Measurements from ENCODE around the gene ZNF639.

DNA sequence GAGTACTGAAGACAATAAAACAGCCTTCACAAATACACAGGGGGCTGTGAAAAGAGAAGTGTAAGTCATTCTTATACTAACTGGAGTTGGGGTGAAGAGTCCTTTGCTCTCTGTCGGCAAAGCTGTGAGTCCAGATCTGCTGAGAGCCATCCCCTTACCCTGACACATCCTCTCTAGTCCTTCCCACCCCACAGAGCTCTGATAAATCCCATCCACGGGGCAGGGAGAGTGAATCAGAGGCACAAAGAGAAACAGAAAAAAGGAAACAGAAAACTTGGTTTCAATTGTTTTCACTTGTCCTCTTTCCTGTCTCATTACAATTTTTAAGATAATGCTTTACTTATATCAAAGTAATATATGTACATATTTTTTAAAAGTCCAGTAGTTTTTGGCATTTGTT, 18.2 kb upstream of the ZNF639 start:
- TF ChIP-seq, protein P1, sequence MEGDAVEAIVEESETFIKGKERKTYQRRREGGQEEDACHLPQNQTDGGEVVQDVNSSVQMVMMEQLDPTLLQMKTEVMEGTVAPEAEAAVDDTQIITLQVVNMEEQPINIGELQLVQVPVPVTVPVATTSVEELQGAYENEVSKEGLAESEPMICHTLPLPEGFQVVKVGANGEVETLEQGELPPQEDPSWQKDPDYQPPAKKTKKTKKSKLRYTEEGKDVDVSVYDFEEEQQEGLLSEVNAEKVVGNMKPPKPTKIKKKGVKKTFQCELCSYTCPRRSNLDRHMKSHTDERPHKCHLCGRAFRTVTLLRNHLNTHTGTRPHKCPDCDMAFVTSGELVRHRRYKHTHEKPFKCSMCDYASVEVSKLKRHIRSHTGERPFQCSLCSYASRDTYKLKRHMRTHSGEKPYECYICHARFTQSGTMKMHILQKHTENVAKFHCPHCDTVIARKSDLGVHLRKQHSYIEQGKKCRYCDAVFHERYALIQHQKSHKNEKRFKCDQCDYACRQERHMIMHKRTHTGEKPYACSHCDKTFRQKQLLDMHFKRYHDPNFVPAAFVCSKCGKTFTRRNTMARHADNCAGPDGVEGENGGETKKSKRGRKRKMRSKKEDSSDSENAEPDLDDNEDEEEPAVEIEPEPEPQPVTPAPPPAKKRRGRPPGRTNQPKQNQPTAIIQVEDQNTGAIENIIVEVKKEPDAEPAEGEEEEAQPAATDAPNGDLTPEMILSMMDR (IDR thresholded peaks at IDR 0.05; ENCODE audit: borderline replicate concordance, extremely low read depth, low read length, poor library complexity, severe bottlenecking), result no peak
- TF ChIP-seq EZH2 (IDR thresholded peaks at IDR 0.05; ENCODE audit: borderline replicate concordance, low read depth, low read length, severe bottlenecking), result no peak

All from DND-41 (cell line).